Spleen (tissue), 11 donors: ENCODE data around the gene DENND1A. TPM values are rescaled to one million over a fixed set of nuclear protein-coding genes. Genes with fewer than 3 reads are reported as not detected.

Experiments used
- DNase-seq: peaks from one replicate; pipeline ENCODE4 v3.0.0-alpha.2; 2020
- H3K27ac ChIP-seq, 8 donors: fragments of 200-600 bp; sonication (generic) in 7 of 8; 1 replicate in 4 of 8; 2 replicates in 4 of 8; pipeline versions ENCODE4 v1.5.0 to v1.8.0; 2016 to 2021; ENCODE audit warnings: inconsistent platforms in 4 of 8, mild to moderate bottlenecking in 4 of 8, moderate library complexity in 1 of 8
- H3K27me3 ChIP-seq, 7 donors: fragments of 200-600 bp; sonication (generic) in 6 of 7; replicated peaks in 1 of 7; 1 replicate in 4 of 7; 2 replicates in 3 of 7; pipeline versions ENCODE4 v1.5.0 to v1.8.0; 2016 to 2021; ENCODE audit warnings: inconsistent platforms in 3 of 7, mild to moderate bottlenecking in 1 of 7
- H3K36me3 ChIP-seq, 6 donors: fragments of 200-600 bp; sonication (generic) in 5 of 6; 1 replicate in 4 of 6; 2 replicates in 2 of 6; pipeline versions ENCODE4 v1.5.0 to v1.8.0; 2016 to 2021; ENCODE audit warnings: inconsistent platforms in 2 of 6
- H3K4me1 ChIP-seq, 6 donors: fragments of 200-600 bp; sonication (generic) in 5 of 6; 1 replicate in 3 of 6; 2 replicates in 3 of 6; pipeline versions ENCODE4 v1.5.0 to v1.8.0; 2016 to 2021; ENCODE audit warnings: inconsistent platforms in 3 of 6
- H3K4me3 ChIP-seq, 8 donors: fragments of 200-600 bp; sonication (generic) in 7 of 8; 1 replicate in 4 of 8; 2 replicates in 4 of 8; pipeline versions ENCODE4 v1.5.0 to v1.8.0; 2016 to 2021; ENCODE audit warnings: inconsistent platforms in 4 of 8, mild to moderate bottlenecking in 4 of 8, moderate library complexity in 2 of 8
- H3K9me3 ChIP-seq, 8 donors: fragments of 200-600 bp; sonication (generic) in 7 of 8; 1 replicate in 4 of 8; 2 replicates in 4 of 8; pipeline versions ENCODE4 v1.5.0 to v1.8.0; 2016 to 2021; ENCODE audit warnings: inconsistent platforms in 4 of 8
- CTCF ChIP-seq, 11 experiments: fragments of 200-600 bp in 7 of 11; fragments of 450-650 bp in 4 of 11; sonication (generic) in 4 of 11; IDR thresholded peaks in 8 of 11; conservative IDR thresholded peaks in 3 of 11; 1 replicate in 7 of 11; 2 replicates in 4 of 11; pipeline versions ENCODE4 v1.4.0 to v1.8.0; 2016 to 2021; ENCODE audit warnings: antibody characterized with exemption in 11 of 11, inconsistent platforms in 4 of 11, mild to moderate bottlenecking in 1 of 11
- POLR2A ChIP-seq, 3 donors: fragments of 450-650 bp; IDR thresholded peaks; one replicate each; pipeline ENCODE4 v1.5.1; 2017; ENCODE audit warnings: antibody characterized with exemption in 3 of 3, mild to moderate bottlenecking in 1 of 3
- POLR2AphosphoS5 ChIP-seq, 3 donors: sonication (generic); formaldehyde crosslinking; IDR thresholded peaks; one replicate each; pipeline ENCODE4 v1.5.1; 2017; ENCODE audit warnings: antibody characterized with exemption in 3 of 3
- WGBS, 5 donors: extraction: QIAGEN DNeasy Blood & Tissue Kit in 3 of 5; methylation state at CpG; one replicate each; pipeline versions ENCODE4 v1.1.5 to v1.1.7; 2013 to 2018; 5-methylcytosine and 5-hydroxymethylcytosine counted together
- intact Hi-C: fragments of 100-400 bp; cut with DNase I; formaldehyde crosslinking; loops from one replicate; pipeline ENCODE4 v1.15.0; 2023; ENCODE audit warnings: low total_unique reads
- polyA plus RNA-seq, 3 donors: library from polyadenylated mRNA; stranded (reverse); fragments of 200-250 nt; gene quantifications; one replicate each; pipeline ENCODE4 v1.2.1, GENCODE V29; 2013
- total RNA-seq, 7 donors: library from RNA; depleted of rRNA in 3 of 7; stranded (reverse); fragments of >200 nt in 3 of 7; fragmentation: NEBNext Ultra II Directional in 4 of 7; extraction: Animal tissue kit (Norgen Biotek cat#: 25700) in 4 of 7; gene quantifications; one replicate each; pipeline versions ENCODE4 v1.1.0 to v1.2.1, GENCODE V29; 2016 to 2021
- donor health status: healthy with polysubstance abuse.
- donor health status: DM: no; HTN: no; CAD: no; lungs with moderate emphysema.
- donor health status: DM: no; HTN: no; CAD: no.
- donor health status: Bipolar disorder and iron deficiency.
- donor health status: healthy.
- donor health status: DM: no; HTN: no; CAD: no.
- donor health status: DM: yes; HTN: yes; CAD: no.

DENND1A gene
- total and polyA plus RNA-seq, 10 donors = 5.4 to 59.3 (median 48.8) TPM

GRCh38 chr9:123679330-123679987, 250.5 kb downstream of the DENND1A start:
- Histone ChIP-seq H3K4me3 (peak overlapping the region in 1 of 8 donors; percentile 21), H3K27me3 (no peaks in the 10 kb centered on the region), H3K4me1 (peaks cover 5 to 40% (median 16%) of the 10 kb centered on the region in 6 donors), H3K36me3 (peaks cover 0 to 13% (median 0%) of the 10 kb centered on the region in 6 donors), H3K27ac (peak overlapping the region; percentile 5 to 73 (median 52)), H3K9me3 (no peaks in the 10 kb centered on the region)
- DNase-seq = peak; percentile 82
- intact Hi-C loops = no loop called here
- 51 to 72% (median 63%) methylated on average over 16 of the region's 16 CpGs for WGBS, 5 donors
- TF ChIP-seq POLR2A (IDR thresholded peaks at IDR 0.05) (no peak), CTCF (IDR thresholded peaks at IDR 0.05 in 8 of 11, conservative IDR thresholded peaks at IDR 0.05 in 3 of 11) (no peak), POLR2AphosphoS5 (IDR thresholded peaks at IDR 0.05) (peak; percentile 11 to 73 (median 56))

- Histone ChIP-seq H3K9me3 (peaks cover 0 to 1% (median 0%) of the 10 kb centered on the region in 8 donors), H3K4me1 (peaks cover 5 to 36% (median 12%) of the 10 kb centered on the region in 6 donors), H3K4me3 (peak overlapping the region in 1 of 8 donors; percentile 21), H3K27ac (peak overlapping the region; percentile 5 to 73 (median 52)), H3K27me3 (no peaks in the 10 kb centered on the region), H3K36me3 (peaks cover 0 to 16% (median 0%) of the 10 kb centered on the region in 6 donors)
- no peak for DNase-seq
- TF ChIP-seq POLR2A (IDR thresholded peaks at IDR 0.05) (no peak), CTCF (IDR thresholded peaks at IDR 0.05 in 8 of 11, conservative IDR thresholded peaks at IDR 0.05 in 3 of 11) (no peak), POLR2AphosphoS5 (IDR thresholded peaks at IDR 0.05) (no peak)
- intact Hi-C loops = no loop called here
- WGBS, 5 donors = 33 to 74% (median 50%) methylated on average over 5 of the region's 5 CpGs
Observed at GRCh38 chr9:123678878-123679329, 251.0 kb downstream of the DENND1A start.

- 78 to 91% (median 83%) methylated on average over 15 of the region's 15 CpGs for WGBS, 5 donors
Observed at GRCh38 chr9:123678038-123678877, 251.7 kb downstream of the DENND1A start.

More at GRCh38 chr9:123678038-123678877, 251.7 kb downstream of the DENND1A start:
- H3K4me3 ChIP-seq = no peak overlapping the region
- H3K9me3 ChIP-seq = peaks cover 0 to 8% (median 4%) of the 10 kb centered on the region in 8 donors
- TF ChIP-seq POLR2A (IDR thresholded peaks at IDR 0.05) (no peak), CTCF (IDR thresholded peaks at IDR 0.05 in 8 of 11, conservative IDR thresholded peaks at IDR 0.05 in 3 of 11) (no peak), POLR2AphosphoS5 (IDR thresholded peaks at IDR 0.05) (no peak)
- no peaks in the 10 kb centered on the region for H3K27me3 ChIP-seq
- peak overlapping the region in 6 of 8 donors; percentile 3 to 73 (median 68) for H3K27ac ChIP-seq
- intact Hi-C loops = no loop called here
- peaks cover 0 to 23% (median 0%) of the 10 kb centered on the region in 6 donors for H3K36me3 ChIP-seq
- H3K4me1 ChIP-seq = peaks cover 5 to 36% (median 12%) of the 10 kb centered on the region in 6 donors
- DNase-seq = no peak
